ENCODE results near the gene TOMM5.

The TOMM5 gene

GRCh38 chr9:37587521-37587920, 4.9 kb downstream of the TOMM5 start:
- TF ChIP-seq ZFX (IDR thresholded peaks at IDR 0.05) (no peak), CTCF (conservative IDR thresholded peaks at IDR 0.05) (no peak)
- H3K27ac ChIP-seq, result no peak overlapping the region

GRCh38 chr9:37583522-37584121, 8.8 kb downstream of the TOMM5 start:
- no peak for TF ChIP-seq CTCF (conservative IDR thresholded peaks at IDR 0.05)
- TF ChIP-seq ZFX (IDR thresholded peaks at IDR 0.05), result no peak
- H3K27ac ChIP-seq, result no peak overlapping the region; the same call in 1 of the 2 replicates

GRCh38 chr9:37582548-37583157, 9.7 kb downstream of the TOMM5 start:
- no peak overlapping the region for H3K27ac ChIP-seq
- peak; percentile 83 for TF ChIP-seq CTCF (conservative IDR thresholded peaks at IDR 0.05)
- no peak for TF ChIP-seq ZFX (IDR thresholded peaks at IDR 0.05)

- H3K27ac ChIP-seq, result peak within 1 kb of the TSS; percentile 70
- TF ChIP-seq ZFX (IDR thresholded peaks at IDR 0.05) (no peak), CTCF (conservative IDR thresholded peaks at IDR 0.05) (no peak)
Measured at GRCh38 chr9:37575921-37576721, 16.3 kb downstream of the TOMM5 start, which contains the start of gene FBXO10. Gene FBXO10 (minus strand): TSS chr9:37576380. CDS start chr9:37541768, 34,612 bp downstream.

- TF ChIP-seq CTCF (conservative IDR thresholded peaks at IDR 0.05), result no peak
- no peak for TF ChIP-seq ZFX (IDR thresholded peaks at IDR 0.05)
- H3K27ac ChIP-seq, result peak overlapping the region; percentile 70
Measured at GRCh38 chr9:37575511-37575914, 16.9 kb downstream of the TOMM5 start.

- H3K27ac ChIP-seq, result no peak overlapping the region
- TF ChIP-seq CTCF (conservative IDR thresholded peaks at IDR 0.05), result no peak
- TF ChIP-seq ZFX (IDR thresholded peaks at IDR 0.05), result no peak
Measured at GRCh38 chr9:37575001-37575400, 17.4 kb downstream of the TOMM5 start.

- TF ChIP-seq ZFX (IDR thresholded peaks at IDR 0.05) (no peak), CTCF (conservative IDR thresholded peaks at IDR 0.05) (no peak)
- H3K27ac ChIP-seq, result no peak overlapping the region
Measured at GRCh38 chr9:37574241-37574721, 18.1 kb downstream of the TOMM5 start.
